Measurements from ENCODE around the gene USP17L29. TPM values are rescaled to one million over a fixed set of nuclear protein-coding genes. Genes with fewer than 3 reads are reported as not detected.

Gene USP17L29
- not detected in 5 replicates for total RNA-seq (2022; extraction: Qiagen RNA extraction; ENCODE audit: low read depth)

GRCh38 chr4:9353338-9353737 lies at the start of gene USP17L29:
TSS of gene USP17L29 (plus strand) at chr4:9353638. CDS start at chr4:9353638, 0 bp downstream.

DNA sequence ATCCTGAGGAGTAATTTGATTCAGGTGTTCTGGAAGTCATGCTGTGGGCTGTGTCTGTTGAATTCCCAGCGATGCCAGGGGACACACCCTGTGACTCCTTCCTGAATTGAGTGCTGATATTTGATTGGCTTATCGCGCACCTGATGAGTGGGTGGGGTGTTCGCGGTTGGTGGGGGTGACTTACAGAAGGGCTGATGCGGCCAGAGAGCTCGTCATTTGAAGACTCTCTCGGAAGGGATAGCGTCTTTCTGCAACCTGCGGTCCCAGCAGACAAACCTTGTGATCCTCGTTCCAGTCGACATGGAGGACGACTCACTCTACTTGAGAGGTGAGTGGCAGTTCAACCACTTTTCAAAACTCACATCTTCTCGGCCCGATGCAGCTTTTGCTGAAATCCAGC lies 28.6 kb upstream of the USP17L29 start, which contains the start of gene USP17L24:
USP17L24 (plus strand) TSS at position 301 of the 400 bp plus-strand sequence; CDS start at position 301, 0 bp downstream.

GRCh38 chr4:9329611-9330010 lies 23.8 kb upstream of the USP17L29 start, which contains the start of gene USP17L25:
TSS of gene USP17L25 (plus strand) at chr4:9329911. CDS start at chr4:9329911, 0 bp downstream.

DNA sequence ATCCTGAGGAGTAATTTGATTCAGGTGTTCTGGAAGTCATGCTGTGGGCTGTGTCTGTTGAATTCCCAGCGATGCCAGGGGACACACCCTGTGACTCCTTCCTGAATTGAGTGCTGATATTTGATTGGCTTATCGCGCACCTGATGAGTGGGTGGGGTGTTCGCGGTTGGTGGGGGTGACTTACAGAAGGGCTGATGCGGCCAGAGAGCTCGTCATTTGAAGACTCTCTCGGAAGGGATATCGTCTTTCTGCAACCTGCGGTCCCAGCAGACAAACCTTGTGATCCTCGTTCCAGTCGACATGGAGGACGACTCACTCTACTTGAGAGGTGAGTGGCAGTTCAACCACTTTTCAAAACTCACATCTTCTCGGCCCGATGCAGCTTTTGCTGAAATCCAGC lies 19.1 kb upstream of the USP17L29 start, which contains the start of gene USP17L26:
USP17L26 (plus strand) TSS at position 301 of the 400 bp plus-strand sequence; CDS start at position 301, 0 bp downstream.

GRCh38 chr4:9339103-9339502 lies 14.3 kb upstream of the USP17L29 start, which contains the start of gene USP17L5:
TSS of gene USP17L5 (plus strand) at chr4:9339403. CDS start at chr4:9339403, 0 bp downstream.

GRCh38 chr4:9343848-9344247 lies 9.6 kb upstream of the USP17L29 start, which contains the start of gene USP17L27:
TSS of gene USP17L27 (plus strand) at chr4:9344148. CDS start at chr4:9344148, 0 bp downstream.

DNA sequence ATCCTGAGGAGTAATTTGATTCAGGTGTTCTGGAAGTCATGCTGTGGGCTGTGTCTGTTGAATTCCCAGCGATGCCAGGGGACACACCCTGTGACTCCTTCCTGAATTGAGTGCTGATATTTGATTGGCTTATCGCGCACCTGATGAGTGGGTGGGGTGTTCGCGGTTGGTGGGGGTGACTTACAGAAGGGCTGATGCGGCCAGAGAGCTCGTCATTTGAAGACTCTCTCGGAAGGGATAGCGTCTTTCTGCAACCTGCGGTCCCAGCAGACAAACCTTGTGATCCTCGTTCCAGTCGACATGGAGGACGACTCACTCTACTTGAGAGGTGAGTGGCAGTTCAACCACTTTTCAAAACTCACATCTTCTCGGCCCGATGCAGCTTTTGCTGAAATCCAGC lies 4.8 kb upstream of the USP17L29 start, which contains the start of gene USP17L28:
USP17L28 (plus strand) TSS at position 301 of the 400 bp plus-strand sequence; CDS start at position 301, 0 bp downstream.

GRCh38 chr4:9362829-9363228 lies 9.4 kb downstream of the USP17L29 start, which contains the start of gene USP17L30:
TSS of gene USP17L30 (plus strand) at chr4:9363129. CDS start at chr4:9363129, 0 bp downstream.

Other genes with a start within 250 kb of the USP17L29 start
- gene FAM90A26, start 183.2 kb upstream of the USP17L29 start, total RNA-seq (2022; extraction: Qiagen RNA extraction; ENCODE audit: low read depth) = not detected in 5 replicates
- not detected in 5 replicates for gene USP17L10, start 143.0 kb upstream of the USP17L29 start, total RNA-seq (2022; extraction: Qiagen RNA extraction; ENCODE audit: low read depth)
- not detected in 5 replicates for gene USP17L11, start 138.2 kb upstream of the USP17L29 start, total RNA-seq (2022; extraction: Qiagen RNA extraction; ENCODE audit: low read depth)
- gene USP17L12, start 133.5 kb upstream of the USP17L29 start, total RNA-seq (2022; extraction: Qiagen RNA extraction; ENCODE audit: low read depth) = not detected in 5 replicates
- gene USP17L13, start 128.7 kb upstream of the USP17L29 start, total RNA-seq (2022; extraction: Qiagen RNA extraction; ENCODE audit: low read depth) = not detected in 5 replicates
- gene USP17L15, start 119.3 kb upstream of the USP17L29 start, total RNA-seq (2022; extraction: Qiagen RNA extraction; ENCODE audit: low read depth) = not detected in 5 replicates
- not detected in 5 replicates for gene USP17L17, start 109.8 kb upstream of the USP17L29 start, total RNA-seq (2022; extraction: Qiagen RNA extraction; ENCODE audit: low read depth)
- not detected in 5 replicates for gene USP17L18, start 105.0 kb upstream of the USP17L29 start, total RNA-seq (2022; extraction: Qiagen RNA extraction; ENCODE audit: low read depth)
- gene USP17L19, start 100.3 kb upstream of the USP17L29 start, total RNA-seq (2022; extraction: Qiagen RNA extraction; ENCODE audit: low read depth) = not detected in 5 replicates
- gene USP17L20, start 95.5 kb upstream of the USP17L29 start, total RNA-seq (2022; extraction: Qiagen RNA extraction; ENCODE audit: low read depth) = not detected in 5 replicates
- not detected in 5 replicates for gene USP17L21, start 90.8 kb upstream of the USP17L29 start, total RNA-seq (2022; extraction: Qiagen RNA extraction; ENCODE audit: low read depth)
- not detected in 5 replicates for gene USP17L22, start 86.0 kb upstream of the USP17L29 start, total RNA-seq (2022; extraction: Qiagen RNA extraction; ENCODE audit: low read depth)
- not detected in 5 replicates for gene USP17L24, start 28.5 kb upstream of the USP17L29 start, total RNA-seq (2022; extraction: Qiagen RNA extraction; ENCODE audit: low read depth)
- not detected in 5 replicates for gene USP17L25, start 23.7 kb upstream of the USP17L29 start, total RNA-seq (2022; extraction: Qiagen RNA extraction; ENCODE audit: low read depth)
- gene USP17L26, start 19.0 kb upstream of the USP17L29 start, total RNA-seq (2022; extraction: Qiagen RNA extraction; ENCODE audit: low read depth) = not detected in 5 replicates
- gene USP17L5, start 14.2 kb upstream of the USP17L29 start, total RNA-seq (2022; extraction: Qiagen RNA extraction; ENCODE audit: low read depth) = not detected in 5 replicates
- not detected in 5 replicates for gene USP17L27, start 9.5 kb upstream of the USP17L29 start, total RNA-seq (2022; extraction: Qiagen RNA extraction; ENCODE audit: low read depth)
- gene USP17L28, start 4.7 kb upstream of the USP17L29 start, total RNA-seq (2022; extraction: Qiagen RNA extraction; ENCODE audit: low read depth) = not detected in 5 replicates
- gene USP17L30, start 9.5 kb downstream of the USP17L29 start, total RNA-seq (2022; extraction: Qiagen RNA extraction; ENCODE audit: low read depth) = not detected in 5 replicates
- not detected in 5 replicates for gene DEFB131A, start 90.8 kb downstream of the USP17L29 start, total RNA-seq (2022; extraction: Qiagen RNA extraction; ENCODE audit: low read depth)